ENCODE measurements around the gene TBC1D10A.

GRCh38 chr22:30285846-30286200 lies 40.9 kb downstream of the TBC1D10A start:
- TF ChIP-seq CTCF (conservative IDR thresholded peaks at IDR 0.05; ENCODE audit: low read depth in 2 of 2), result no peak
- TF ChIP-seq REST (IDR thresholded peaks at IDR 0.05; ENCODE audit: unreplicated experiment), result no peak
- no peak for TF ChIP-seq POLR2AphosphoS5 (IDR thresholded peaks at IDR 0.05; ENCODE audit: low read depth)
- TF ChIP-seq EZH2phosphoT487 (IDR thresholded peaks at IDR 0.05; ENCODE audit: unreplicated experiment), result no peak
- no peak for TF ChIP-seq EZH2 (IDR thresholded peaks at IDR 0.05; ENCODE audit: low read depth, unreplicated experiment)
- no peak for TF ChIP-seq ETS1 (IDR thresholded peaks at IDR 0.05)
- TF ChIP-seq CREB1 (CRISPR knock-in tag; IDR thresholded peaks at IDR 0.05; ENCODE audit: low read depth), result no peak
- no peak for TF ChIP-seq ZNF331 (CRISPR knock-in tag; IDR thresholded peaks at IDR 0.05; ENCODE audit: low read depth)
- no peak for TF ChIP-seq ZNF462 (CRISPR knock-in tag; IDR thresholded peaks at IDR 0.05)
- TF ChIP-seq STAT1 (IDR thresholded peaks at IDR 0.05; ENCODE audit: unreplicated experiment), result no peak
